Neural cell (in vitro differentiated cells): ENCODE measurements around the gene ST6GALNAC3.

Source experiments
- CTCF ChIP-seq: fragments of 450-650 bp; IDR thresholded peaks from 2 replicates; pipeline ENCODE4 v1.5.1; 2014; ENCODE audit warnings: antibody characterized with exemption, mild to moderate bottlenecking, moderate library complexity; ENCODE audit not compliant: poor library complexity, severe bottlenecking
- EZH2 ChIP-seq: fragments of 200-600, 300-800 bp; shearing (Covaris generic), sonication (generic); IDR thresholded peaks from 2 replicates; pipeline ENCODE4 v1.6.1; 2014; ENCODE audit warnings: antibody characterized with exemption, low read length, borderline replicate concordance, mild to moderate bottlenecking; ENCODE audit not compliant: insufficient read depth, poor library complexity, severe bottlenecking
- MXI1 ChIP-seq: fragments of 450-650 bp; conservative IDR thresholded peaks from 2 replicates; pipeline ENCODE4 v1.6.1; 2014; ENCODE audit warnings: antibody characterized with exemption, mild to moderate bottlenecking; ENCODE audit not compliant: poor library complexity, severe bottlenecking

- TF ChIP-seq CTCF (no peak), EZH2 (no peak), MXI1 (no peak)
These were observed 11.6 kb downstream of the ST6GALNAC3 start for GRCh38 chr1:76086109-76086508.
